Activated T-cell treated with anti-CD3 and anti-CD28 coated beads for 48 hours (primary cell): ENCODE data around the gene FBXO42.

Source experiments
- DNase-seq: peaks from one replicate; pipeline ENCODE4 v3.0.0-alpha.2; 2020; ENCODE audit warnings: low read depth

The FBXO42 gene

DNA sequence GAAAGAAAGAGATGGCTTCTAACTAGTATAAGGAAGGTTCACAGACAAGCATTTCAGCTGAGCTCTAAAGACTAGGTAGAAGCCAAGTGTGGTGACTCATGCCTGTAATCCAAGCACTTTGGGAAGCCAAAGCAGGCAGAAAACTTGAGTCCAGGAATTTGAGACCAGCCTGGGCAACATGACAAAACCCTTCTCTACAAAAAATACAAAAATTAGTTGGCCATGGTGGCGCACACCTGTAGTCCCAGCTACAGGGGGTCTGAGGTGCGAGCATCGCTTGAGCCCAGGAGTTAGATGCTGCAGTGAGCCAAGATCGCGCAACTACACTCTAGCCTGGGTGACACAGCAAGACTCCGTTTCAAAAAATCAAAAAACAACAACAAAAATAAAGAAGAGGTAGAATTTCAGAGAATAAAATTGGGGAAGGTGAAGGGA, 27.8 kb downstream of the FBXO42 start:
- DNase-seq = no peak

- no peak for DNase-seq
Measured at GRCh38 chr1:16321176-16321867, 31.0 kb downstream of the FBXO42 start.

DNA sequence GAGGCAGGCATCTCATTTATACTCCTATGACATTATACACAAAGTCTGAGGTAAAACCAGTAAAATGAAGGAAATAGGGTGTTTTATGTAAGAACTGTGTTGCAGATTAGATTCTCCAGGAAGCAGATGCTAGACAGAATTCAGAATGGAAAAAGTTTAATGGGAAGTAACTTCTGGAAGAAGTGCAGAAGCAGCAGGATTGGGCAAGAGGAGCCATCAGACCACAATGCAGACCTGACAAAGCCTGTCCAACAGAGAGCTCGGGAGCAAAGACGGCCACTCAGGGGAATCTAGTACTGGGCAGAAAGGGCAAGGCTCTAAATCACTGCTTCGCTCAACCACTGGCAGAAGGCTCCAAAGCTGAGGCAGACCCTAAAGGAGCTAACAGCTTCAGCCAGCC, 33.7 kb downstream of the FBXO42 start:
- no peak for DNase-seq

DNA sequence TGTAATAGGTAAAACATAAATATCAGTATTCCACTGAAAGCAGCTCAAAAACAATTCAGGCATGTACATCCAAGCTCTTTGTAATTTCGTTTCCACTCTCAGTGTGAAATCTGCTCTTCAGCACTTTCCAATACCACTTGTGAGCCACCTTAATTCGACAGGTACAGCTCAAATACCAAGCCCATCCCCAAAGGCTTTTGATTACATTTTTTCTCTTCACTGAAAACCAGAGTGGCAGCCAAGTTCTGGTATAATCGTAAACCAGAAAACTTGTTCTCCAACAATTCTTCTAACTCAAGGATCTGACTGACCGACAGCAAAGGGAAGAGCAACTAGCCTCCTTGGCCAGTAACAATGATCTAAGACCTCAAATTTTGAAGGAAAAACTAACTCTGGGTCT, 36.8 kb downstream of the FBXO42 start:
- DNase-seq = no peak

DNA sequence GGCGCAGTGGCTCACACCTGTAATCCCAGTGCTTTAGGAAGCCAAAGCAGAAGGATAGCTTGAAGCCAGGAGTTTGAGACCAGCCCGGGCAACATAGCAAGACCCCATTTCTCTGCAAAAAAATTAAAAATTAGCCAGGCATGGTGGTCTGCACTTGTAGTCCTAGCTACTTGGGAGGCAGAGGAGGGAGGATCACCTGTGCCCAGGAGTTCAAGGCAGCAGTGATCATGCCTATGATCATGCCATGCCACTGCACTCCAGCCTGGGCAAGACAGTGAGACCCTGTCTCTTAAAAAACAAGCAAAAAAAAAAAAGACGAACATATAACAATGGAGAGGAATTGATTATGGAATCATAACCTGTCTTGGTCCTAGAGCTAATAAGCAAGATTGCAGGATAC, 45.1 kb downstream of the FBXO42 start:
- DNase-seq = no peak

GRCh38 chr1:16302709-16303627, 49.3 kb downstream of the FBXO42 start:
- DNase-seq = no peak

- DNase-seq = no peak
Measured at GRCh38 chr1:16300436-16300835, 51.8 kb downstream of the FBXO42 start.

- no peak for DNase-seq
Measured at GRCh38 chr1:16298653-16299052, 53.6 kb downstream of the FBXO42 start.

DNA sequence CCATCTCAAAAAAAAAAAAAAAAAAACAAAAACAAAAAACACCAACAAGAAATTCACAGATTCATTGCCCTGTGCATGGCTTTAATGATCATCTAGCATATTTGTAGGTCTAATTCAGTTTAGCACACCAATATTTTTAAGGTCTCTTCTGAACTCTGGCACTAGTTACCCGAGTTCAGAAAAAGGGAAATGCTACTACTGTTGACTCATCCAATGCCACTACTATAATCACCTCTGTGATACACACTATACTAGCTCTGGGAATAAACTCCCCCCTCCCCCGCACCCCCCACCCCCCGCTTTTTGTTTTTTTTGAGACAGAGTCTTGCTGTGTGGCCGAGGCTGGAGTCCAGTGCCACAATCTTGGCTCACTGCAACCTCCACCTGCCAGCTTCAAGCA, 55.6 kb downstream of the FBXO42 start:
- DNase-seq = no peak

DNA sequence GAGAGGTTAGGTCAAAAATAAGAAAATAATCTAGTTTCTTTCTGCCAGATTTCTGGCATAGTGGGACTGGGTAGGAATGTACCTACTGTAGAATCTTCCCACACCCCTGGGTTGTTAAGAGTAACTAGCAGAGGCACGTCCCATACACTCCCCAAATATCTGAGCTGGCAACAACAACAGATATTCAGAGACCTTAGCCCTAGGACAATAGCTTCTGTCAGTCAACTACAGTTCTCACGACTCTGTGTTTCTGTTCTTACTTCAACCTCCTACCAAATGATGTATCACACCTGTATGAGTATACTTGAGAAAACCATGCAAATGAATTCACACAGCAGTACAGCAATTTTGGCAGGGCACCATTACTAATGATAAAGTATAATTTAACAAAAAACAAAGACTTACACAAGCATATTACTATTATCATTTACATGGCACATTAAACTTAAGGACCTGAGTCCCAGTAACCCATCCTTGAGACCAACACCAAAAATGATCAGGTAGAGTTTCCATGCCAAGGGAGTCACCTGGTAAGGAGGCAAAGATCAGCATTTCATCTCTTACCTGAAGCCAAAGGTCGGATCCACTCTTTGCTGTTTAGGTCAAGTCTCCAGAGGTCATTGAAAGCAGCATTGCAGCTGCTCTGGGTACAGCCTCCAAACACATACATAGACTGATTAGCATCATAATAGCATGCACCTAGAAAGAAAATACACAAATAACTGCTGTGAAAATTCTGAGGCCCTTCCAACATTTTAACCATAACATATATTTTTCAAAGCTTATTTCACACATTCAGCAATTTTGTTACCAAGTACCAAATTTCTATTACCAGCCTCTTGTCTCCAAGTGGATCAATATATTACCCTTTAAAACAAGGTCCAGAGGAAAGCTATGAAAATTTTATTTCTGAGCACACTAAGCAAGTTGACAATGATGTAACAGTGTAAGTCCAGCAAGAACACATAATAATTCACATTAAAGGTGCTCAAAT, 57.8 kb downstream of the FBXO42 start:
- DNase-seq = no peak

DNA sequence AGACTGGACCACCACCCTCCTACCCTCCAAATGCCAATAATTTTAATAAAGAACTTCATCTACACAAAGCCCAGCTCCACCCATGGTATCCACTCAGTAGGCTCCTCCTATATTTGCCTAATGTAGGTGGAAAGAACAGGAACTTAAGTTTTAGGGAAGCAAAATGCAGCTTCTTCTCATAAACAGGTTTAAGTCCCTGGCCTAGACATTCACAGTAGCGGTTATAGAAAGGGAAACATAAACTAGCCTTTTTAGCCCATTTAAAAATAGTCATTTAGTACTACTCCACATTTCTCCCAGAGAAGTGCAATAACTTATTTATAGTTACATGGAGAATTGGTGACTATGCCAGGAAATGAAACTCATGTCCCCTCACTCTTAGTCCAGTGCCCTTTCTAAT, 58.7 kb downstream of the FBXO42 start:
- no peak for DNase-seq

GRCh38 chr1:16292739-16293138, 59.5 kb downstream of the FBXO42 start:
- no peak for DNase-seq

GRCh38 chr1:16289959-16290358, 62.3 kb downstream of the FBXO42 start:
- DNase-seq = no peak

DNA sequence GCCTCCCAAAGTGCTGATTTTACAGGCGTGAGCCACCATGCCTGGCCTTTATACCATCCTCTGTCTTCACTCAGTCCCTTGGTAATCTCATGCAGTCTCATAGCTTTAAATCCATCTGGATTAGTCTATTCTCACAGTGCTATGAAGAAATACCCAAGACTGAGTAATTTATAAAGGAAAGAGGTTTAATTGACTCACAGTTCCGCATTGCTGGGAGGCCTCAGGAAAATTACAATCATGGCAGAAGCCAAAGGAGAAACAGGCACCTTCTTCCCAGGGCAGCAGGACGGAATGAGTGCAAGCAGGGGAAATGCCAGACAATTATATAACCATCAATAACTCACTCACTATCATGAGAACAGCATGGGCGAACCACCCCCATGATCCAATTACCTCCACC, 66.2 kb downstream of the FBXO42 start:
- no peak for DNase-seq

DNA sequence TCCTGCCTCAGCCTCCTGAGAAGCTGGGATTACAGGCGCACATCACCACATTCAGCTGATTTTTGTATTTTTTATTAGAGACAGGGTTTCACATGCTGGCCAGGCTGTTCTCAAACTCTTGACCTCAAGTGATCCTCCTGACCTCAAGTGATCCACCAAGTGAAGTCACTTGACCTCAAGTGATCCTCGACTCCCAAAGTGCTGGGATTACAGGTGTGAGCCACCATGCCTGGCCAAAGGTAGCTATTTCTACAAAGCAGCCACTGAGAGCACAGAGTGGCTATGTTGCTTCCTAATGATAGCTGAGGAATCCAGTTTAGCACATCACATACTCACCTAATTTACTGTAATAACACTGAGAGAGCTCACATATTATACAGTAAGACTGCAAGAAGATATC, 70.5 kb downstream of the FBXO42 start:
- DNase-seq = no peak

- DNase-seq = no peak
Measured at GRCh38 chr1:16279186-16279585, 73.1 kb downstream of the FBXO42 start.

GRCh38 chr1:16276302-16277030, 75.8 kb downstream of the FBXO42 start:
- DNase-seq = no peak

DNA sequence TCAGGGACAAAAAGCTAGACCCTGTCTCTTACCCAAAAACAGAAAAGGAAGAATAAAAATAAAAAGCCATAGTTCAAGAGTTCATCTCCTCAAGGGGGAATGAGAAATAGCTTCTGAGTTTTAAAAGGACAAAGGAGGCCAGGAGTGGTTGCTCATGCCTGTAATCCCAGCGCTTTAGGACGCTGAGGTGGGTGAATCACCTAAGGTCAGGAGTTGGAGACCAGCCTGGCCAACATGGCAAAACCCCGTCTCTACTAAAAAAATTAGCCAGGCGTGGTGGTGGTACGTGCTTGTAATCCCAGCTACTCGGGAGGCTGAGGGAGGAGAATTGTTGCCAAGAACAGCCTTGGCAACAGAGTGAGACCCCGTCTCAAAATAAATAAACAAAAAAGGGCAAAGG, 76.7 kb downstream of the FBXO42 start:
- DNase-seq = no peak

DNA sequence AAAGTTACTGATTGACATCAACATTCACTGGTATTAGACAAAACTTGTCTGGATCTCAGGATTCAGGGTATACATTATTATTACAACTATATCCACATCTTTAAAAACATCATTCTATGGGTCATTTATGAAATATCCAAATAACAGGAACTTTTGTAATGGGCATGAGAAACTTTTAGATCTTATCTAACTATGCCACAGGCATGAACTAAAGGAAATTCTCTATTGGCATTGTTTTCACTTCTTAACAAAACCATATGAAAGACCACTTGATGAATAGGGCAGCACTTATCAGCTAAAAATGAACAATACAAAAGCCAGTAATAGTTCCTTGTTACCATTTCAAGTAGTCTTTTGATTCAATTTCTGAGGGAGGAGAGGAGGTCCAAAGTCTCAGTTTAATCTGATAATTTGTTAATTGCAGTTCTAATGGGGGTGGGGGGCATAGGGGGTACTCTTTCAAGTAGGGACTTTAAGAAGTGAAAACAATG, 84.5 kb downstream of the FBXO42 start:
- no peak for DNase-seq

DNA sequence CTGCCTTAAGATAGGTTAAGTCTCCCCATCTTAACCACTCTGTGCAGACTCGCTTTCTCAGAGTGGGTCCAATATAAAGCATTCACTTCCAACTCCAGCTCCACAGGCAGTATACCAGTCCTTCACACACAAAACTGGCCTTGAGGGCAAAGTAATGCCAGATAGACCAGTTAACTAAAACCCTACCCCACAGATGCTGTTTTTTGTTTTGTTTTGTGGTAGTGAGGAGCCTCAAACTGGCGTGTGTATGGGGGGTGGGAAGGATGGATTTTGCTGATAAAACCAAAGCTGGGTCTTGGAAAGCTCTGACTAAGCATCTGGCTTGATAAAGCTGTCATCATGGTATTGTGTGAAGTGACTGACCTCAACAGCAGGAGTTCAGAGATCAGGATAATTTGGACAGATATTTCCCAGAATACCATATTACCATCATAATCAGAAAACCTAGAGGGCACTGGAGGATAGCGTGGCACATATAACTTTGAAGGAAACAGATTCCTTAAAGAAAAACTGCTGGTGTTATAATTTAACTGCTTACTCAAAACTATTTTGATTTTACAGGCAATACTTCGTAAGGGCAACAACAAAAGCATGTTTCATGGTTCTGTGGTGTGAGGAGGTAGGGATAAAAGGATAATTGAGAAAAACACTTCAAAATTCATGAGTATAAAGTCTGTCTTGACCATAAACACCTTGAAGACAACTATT, 85.7 kb downstream of the FBXO42 start:
- no peak for DNase-seq

DNA sequence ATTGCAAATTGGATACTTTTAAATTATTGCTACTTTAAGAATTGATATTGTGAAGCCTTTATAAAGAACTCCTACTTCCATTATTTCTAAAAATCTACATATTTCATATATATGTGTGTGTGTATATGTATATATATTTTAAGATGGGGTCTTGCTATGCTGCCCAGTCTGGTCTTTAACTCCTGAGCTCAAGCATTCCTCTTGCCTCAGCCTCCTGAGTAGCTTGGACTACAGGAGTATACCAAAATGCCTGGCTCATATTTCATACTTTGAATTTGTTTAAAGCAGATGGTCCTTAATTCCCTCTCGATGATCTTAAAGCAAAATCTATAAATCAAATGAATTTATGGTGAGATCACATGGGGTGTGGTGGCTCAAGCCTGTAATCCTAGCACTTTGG, 90.2 kb downstream of the FBXO42 start:
- no peak for DNase-seq
